Measurements from ENCODE around the gene FAM13A. TPM values are rescaled to one million over a fixed set of nuclear protein-coding genes. Genes with fewer than 3 reads are reported as not detected.

The FAM13A gene
- total and polyA plus RNA-seq, 2 of the 8 experiments (the other 6 are each of a cell fraction or from before 2014, with no cell fraction given) = 7.1 to 16.5 TPM

DNA sequence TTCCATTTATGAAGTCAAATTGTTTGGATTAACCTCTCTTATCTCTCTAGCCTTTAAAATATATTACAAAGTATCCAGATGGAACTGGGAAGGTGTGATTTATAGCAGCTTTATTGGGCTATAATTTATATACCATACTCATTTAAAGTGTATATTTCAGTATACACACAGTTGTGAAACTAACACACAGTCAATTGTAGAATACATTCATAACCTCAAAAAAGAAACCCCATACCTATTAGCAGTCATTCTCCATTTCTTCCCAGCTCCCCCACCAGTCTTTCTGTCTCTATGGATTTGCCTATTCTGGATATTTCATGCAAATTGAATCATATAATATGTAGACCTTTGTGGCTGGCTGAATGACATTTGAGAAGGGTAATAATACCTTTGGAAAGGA lies 351.8 kb downstream of the FAM13A start:
- FAIRE-seq = no peak
- POLR2A ChIA-PET (ENCODE audit: partially characterized antibody) = no interaction called here
- TF ChIP-seq TCF12 (IDR thresholded peaks at IDR 0.05; ENCODE audit: low read depth, low read length) (no peak), SAP30 (IDR thresholded peaks at IDR 0.05; ENCODE audit: insufficient read depth, insufficient replicate concordance, low read length) (no peak), KDM4A (IDR thresholded peaks at IDR 0.05; ENCODE audit: low read depth, low read length, severe bottlenecking) (no peak)

More for the DNA sequence above, 351.8 kb downstream of the FAM13A start:
- no peaks in the 10 kb centered on the region for H3K36me3 ChIP-seq (ENCODE audit: control insufficient read depth in 2 of 4, insufficient read depth in 4 of 4, low read length in 3 of 4)
- H3K79me2 ChIP-seq (ENCODE audit: control insufficient read depth in 1 of 2, insufficient read depth in 2 of 2, low read length in 2 of 2) = no peaks in the 10 kb centered on the region
- H2BK5ac ChIP-seq (ENCODE audit: low read depth, low read length) = no peak overlapping the region
- no peak overlapping the region for H3K9ac ChIP-seq (replicated peaks in 1 of 4; ENCODE audit: extremely low read depth in 1 of 4, low read depth in 3 of 4, low read length in 3 of 4)
- no peak overlapping the region for H4K8ac ChIP-seq (ENCODE audit: extremely low read depth, insufficient read depth, low read length)
- H3K4me3 ChIP-seq (ENCODE audit: extremely low read depth in 1 of 4, insufficient read depth in 2 of 4, low read depth in 3 of 4, low read length in 4 of 4) = no peak overlapping the region
- H3K4me1 ChIP-seq (replicated peaks in 1 of 4; ENCODE audit: control insufficient read depth in 3 of 4, insufficient read depth in 4 of 4, low read length in 3 of 4) = no peaks in the 10 kb centered on the region; a peak in 1 of 7 replicates
- DNase-seq (ENCODE audit: low read depth in 1 of 2, low spot score in 2 of 2) = no peak
- no peak overlapping the region for H2BK120ac ChIP-seq (replicated peaks; ENCODE audit: low read depth, low read length)
- H3K27me3 ChIP-seq (replicated peaks in 1 of 4; ENCODE audit: control insufficient read depth in 3 of 4, extremely low read depth in 1 of 4, insufficient read depth in 3 of 4, low read length in 3 of 4) = no peaks in the 10 kb centered on the region
- H3K14ac ChIP-seq (ENCODE audit: insufficient read length) = no peak overlapping the region
- no peak overlapping the region for H3K18ac ChIP-seq (ENCODE audit: extremely low read depth, low read length)
- H3K23ac ChIP-seq (ENCODE audit: insufficient read length) = no peak overlapping the region
- no peak overlapping the region for H3K27ac ChIP-seq (ENCODE audit: low read depth, low read length)
- H2AFZ ChIP-seq (ENCODE audit: low read length) = no peak overlapping the region
- H3K4me2 ChIP-seq (ENCODE audit: insufficient read depth in 1 of 2, low read depth in 2 of 2, low read length in 2 of 2) = no peak overlapping the region
- no peak overlapping the region for H4K91ac ChIP-seq (replicated peaks; ENCODE audit: insufficient read length, low read length)
- no peak overlapping the region for H2AK5ac ChIP-seq (ENCODE audit: low read depth, low read length)
- no peak overlapping the region for H2BK15ac ChIP-seq (ENCODE audit: low read length)
- H3K56ac ChIP-seq (replicated peaks; ENCODE audit: insufficient read length, low read depth, low read length) = no peak overlapping the region
- H2BK20ac ChIP-seq (ENCODE audit: low read length) = no peak overlapping the region
- H4K5ac ChIP-seq (ENCODE audit: insufficient read length, low read depth, low read length) = no peak overlapping the region
- no peaks in the 10 kb centered on the region for H3K23me2 ChIP-seq (ENCODE audit: low read depth, low read length)
- no peak overlapping the region for H2BK12ac ChIP-seq (ENCODE audit: low read depth, low read length)
- no peaks in the 10 kb centered on the region for H4K20me1 ChIP-seq (replicated peaks in 1 of 2; ENCODE audit: control insufficient read depth in 1 of 2, insufficient read depth in 2 of 2, low read length in 2 of 2)
- H3K79me1 ChIP-seq (ENCODE audit: low read depth, low read length) = no peaks in the 10 kb centered on the region
- H3K4ac ChIP-seq (replicated peaks; ENCODE audit: insufficient read length, low read depth, low read length) = no peak overlapping the region
- CTCF ChIA-PET (ENCODE audit: partially characterized antibody) = interaction anchor here (1.1 to 4.2 kb wide), 8 partner anchors 20 to 317 kb away, joined by 4 to 32 read pairs (median 6); no protein-coding TSS in a partner anchor
- no peaks in the 10 kb centered on the region for H3K9me3 ChIP-seq (ENCODE audit: insufficient read depth in 2 of 2, low read depth in 1 of 2, low read length in 1 of 2)

Data from H1 (cell line).